ENCODE data around the gene MSRB3. TPM values are rescaled to one million over a fixed set of nuclear protein-coding genes. Genes with fewer than 3 reads are reported as not detected.

Gene MSRB3
- total RNA-seq, 1 experiment from 2014 or later, result 5.9 TPM

- no TSS peak for BruUV-seq (replicated peaks)
- no peak overlapping the region for H3K9ac ChIP-seq (ENCODE audit: low read length)
- no peak overlapping the region for H2AFZ ChIP-seq (ENCODE audit: low read length)
- H3K4me1 ChIP-seq (ENCODE audit: insufficient read depth, low read length), result no peaks in the 10 kb centered on the region
- H3K4me3 ChIP-seq (ENCODE audit: low read length), result no peak overlapping the region
- no peaks in the 10 kb centered on the region for H3F3A ChIP-seq (ENCODE audit: low read length, unreplicated experiment)
- intact Hi-C loops (cut with micrococcal nuclease), result no loop called here
- H3K27me3 ChIP-seq (ENCODE audit: low read length), result no peaks in the 10 kb centered on the region
- no peaks in the 10 kb centered on the region for H4K20me1 ChIP-seq (ENCODE audit: low read length)
- POLR2A ChIA-PET (ENCODE audit: unreplicated experiment), result no interaction called here
- no peak for ATAC-seq
- TF ChIP-seq, protein P1, sequence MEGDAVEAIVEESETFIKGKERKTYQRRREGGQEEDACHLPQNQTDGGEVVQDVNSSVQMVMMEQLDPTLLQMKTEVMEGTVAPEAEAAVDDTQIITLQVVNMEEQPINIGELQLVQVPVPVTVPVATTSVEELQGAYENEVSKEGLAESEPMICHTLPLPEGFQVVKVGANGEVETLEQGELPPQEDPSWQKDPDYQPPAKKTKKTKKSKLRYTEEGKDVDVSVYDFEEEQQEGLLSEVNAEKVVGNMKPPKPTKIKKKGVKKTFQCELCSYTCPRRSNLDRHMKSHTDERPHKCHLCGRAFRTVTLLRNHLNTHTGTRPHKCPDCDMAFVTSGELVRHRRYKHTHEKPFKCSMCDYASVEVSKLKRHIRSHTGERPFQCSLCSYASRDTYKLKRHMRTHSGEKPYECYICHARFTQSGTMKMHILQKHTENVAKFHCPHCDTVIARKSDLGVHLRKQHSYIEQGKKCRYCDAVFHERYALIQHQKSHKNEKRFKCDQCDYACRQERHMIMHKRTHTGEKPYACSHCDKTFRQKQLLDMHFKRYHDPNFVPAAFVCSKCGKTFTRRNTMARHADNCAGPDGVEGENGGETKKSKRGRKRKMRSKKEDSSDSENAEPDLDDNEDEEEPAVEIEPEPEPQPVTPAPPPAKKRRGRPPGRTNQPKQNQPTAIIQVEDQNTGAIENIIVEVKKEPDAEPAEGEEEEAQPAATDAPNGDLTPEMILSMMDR (conservative IDR thresholded peaks at IDR 0.05; ENCODE audit: low read depth, low read length), result no peak
- TF ChIP-seq EZH2 (IDR thresholded peaks at IDR 0.05; ENCODE audit: low read length, unreplicated experiment), result no peak
- no peak for TF ChIP-seq EZH2phosphoT487 (IDR thresholded peaks at IDR 0.05; ENCODE audit: borderline replicate concordance, low read length)
- no peaks in the 10 kb centered on the region for H3K9me3 ChIP-seq (ENCODE audit: low read length)
- CTCF ChIA-PET, result no interaction called here
- no peaks in the 10 kb centered on the region for H3K9me2 ChIP-seq (replicated peaks; ENCODE audit: low read length)
- no peaks in the 10 kb centered on the region for H3K36me3 ChIP-seq (ENCODE audit: low read depth, low read length)
- DNase-seq, result no peak
- no peak overlapping the region for H3K27ac ChIP-seq (ENCODE audit: low read length)
- H3K79me2 ChIP-seq (ENCODE audit: low read length), result no peaks in the 10 kb centered on the region
- no peak overlapping the region for H3K4me2 ChIP-seq (ENCODE audit: low read length)
These were observed 124.7 kb downstream of the MSRB3 start for GRCh38 chr12:65403188-65403587.

DNA sequence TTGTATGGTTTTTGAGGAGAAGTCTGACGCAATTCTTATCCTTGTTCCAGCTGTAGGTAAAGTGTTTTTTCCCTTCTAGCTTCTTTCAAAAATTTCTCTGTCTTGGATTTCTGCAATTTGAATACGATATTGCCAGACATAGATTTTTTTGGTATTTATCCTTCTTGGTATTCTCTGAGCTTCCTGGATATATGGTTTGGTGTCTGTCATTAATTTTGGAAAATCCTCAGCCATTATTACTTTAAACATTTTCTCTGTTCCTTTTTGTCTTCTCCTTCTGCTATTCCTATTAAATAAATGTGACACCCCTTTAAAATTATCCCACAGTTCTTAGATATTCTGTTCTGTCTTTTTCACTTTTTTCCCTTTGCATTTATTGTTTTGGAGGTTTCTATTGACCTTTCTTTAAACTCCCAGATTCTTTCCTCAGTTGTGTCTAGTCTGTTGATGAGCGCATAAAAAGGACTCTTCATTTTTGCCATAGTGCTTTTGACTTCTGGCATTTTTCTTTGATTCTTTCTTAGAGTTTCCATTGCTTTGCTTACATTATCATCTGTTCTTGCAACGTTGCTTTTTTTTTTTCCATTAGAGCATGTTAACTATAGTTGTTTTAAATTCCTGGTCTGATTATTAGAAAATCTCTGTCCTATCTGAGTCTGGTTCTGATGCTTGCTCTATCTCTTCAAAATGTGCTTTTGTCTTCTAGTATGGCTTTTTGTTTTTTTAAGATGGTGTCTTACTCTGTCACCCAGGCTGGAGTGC lies 129.1 kb downstream of the MSRB3 start:
- intact Hi-C loops (cut with micrococcal nuclease), result no loop called here
- Histone ChIP-seq H4K20me1 (ENCODE audit: low read length) (no peaks in the 10 kb centered on the region), H3K79me2 (ENCODE audit: low read length) (no peaks in the 10 kb centered on the region), H3K27ac (ENCODE audit: low read length) (no peak overlapping the region), H3K4me3 (ENCODE audit: low read length) (no peak overlapping the region), H3K9me3 (ENCODE audit: low read length) (no peaks in the 10 kb centered on the region), H3K36me3 (ENCODE audit: low read depth, low read length) (no peaks in the 10 kb centered on the region), H2AFZ (ENCODE audit: low read length) (no peak overlapping the region), H3K4me1 (ENCODE audit: insufficient read depth, low read length) (no peaks in the 10 kb centered on the region), H3K27me3 (ENCODE audit: low read length) (no peaks in the 10 kb centered on the region), H3F3A (ENCODE audit: low read length, unreplicated experiment) (no peaks in the 10 kb centered on the region), H3K4me2 (ENCODE audit: low read length) (no peak overlapping the region), H3K9me2 (replicated peaks; ENCODE audit: low read length) (no peaks in the 10 kb centered on the region), H3K9ac (ENCODE audit: low read length) (no peak overlapping the region)
- no peak for TF ChIP-seq EZH2phosphoT487 (IDR thresholded peaks at IDR 0.05; ENCODE audit: borderline replicate concordance, low read length)
- TF ChIP-seq EZH2 (IDR thresholded peaks at IDR 0.05; ENCODE audit: low read length, unreplicated experiment), result no peak
- TF ChIP-seq, protein P1 (conservative IDR thresholded peaks at IDR 0.05; ENCODE audit: low read depth, low read length), result no peak
- no TSS peak for BruUV-seq (replicated peaks)
- no peak for ATAC-seq
- no peak for DNase-seq
- POLR2A ChIA-PET (ENCODE audit: unreplicated experiment), result no interaction called here
- CTCF ChIA-PET, result no interaction called here

GRCh38 chr12:65408441-65408840 lies 130.0 kb downstream of the MSRB3 start:
- Histone ChIP-seq H2AFZ (ENCODE audit: low read length) (no peak overlapping the region), H3K4me3 (ENCODE audit: low read length) (no peak overlapping the region), H3K4me1 (ENCODE audit: insufficient read depth, low read length) (no peaks in the 10 kb centered on the region), H3F3A (ENCODE audit: low read length, unreplicated experiment) (no peaks in the 10 kb centered on the region), H3K79me2 (ENCODE audit: low read length) (no peaks in the 10 kb centered on the region), H3K27me3 (ENCODE audit: low read length) (no peaks in the 10 kb centered on the region), H3K9me2 (replicated peaks; ENCODE audit: low read length) (no peaks in the 10 kb centered on the region), H3K9me3 (ENCODE audit: low read length) (no peaks in the 10 kb centered on the region), H4K20me1 (ENCODE audit: low read length) (no peaks in the 10 kb centered on the region), H3K36me3 (ENCODE audit: low read depth, low read length) (no peaks in the 10 kb centered on the region), H3K27ac (ENCODE audit: low read length) (no peak overlapping the region), H3K4me2 (ENCODE audit: low read length) (no peak overlapping the region), H3K9ac (ENCODE audit: low read length) (no peak overlapping the region)
- DNase-seq (no peak), ATAC-seq (no peak)
- no TSS peak for BruUV-seq (replicated peaks)
- intact Hi-C loops (cut with micrococcal nuclease), result no loop called here
- TF ChIP-seq EZH2phosphoT487 (IDR thresholded peaks at IDR 0.05; ENCODE audit: borderline replicate concordance, low read length) (no peak), EZH2 (IDR thresholded peaks at IDR 0.05; ENCODE audit: low read length, unreplicated experiment) (no peak)
- TF ChIP-seq, protein P1 (conservative IDR thresholded peaks at IDR 0.05; ENCODE audit: low read depth, low read length), result no peak
- ChIA-PET POLR2A (ENCODE audit: unreplicated experiment) (no interaction called here), CTCF (no interaction called here)

Data from PC-3 (cell line).